Activated naive CD4-positive, alpha-beta T cell treated with anti-CD3 and anti-CD28 coated beads, Interleukin-2, amount 50 U/mL, for 24 hours (primary cell): Measurements from ENCODE around the gene CHCHD4.
"Not testable (repeated sequence)": the region's sequence is repeated elsewhere in the genome, so short reads cannot be mapped to it uniquely, and the experiment has no call there.

Experiments
- H3K27ac Mint-ChIP-seq: one replicate; pipeline ENCODE4 v1.8.0; 2021; ENCODE audit warnings: mild to moderate bottlenecking, mixed read lengths
- H3K27me3 Mint-ChIP-seq: one replicate; pipeline ENCODE4 v1.8.0; 2021; ENCODE audit warnings: mixed read lengths
- H3K36me3 Mint-ChIP-seq: one replicate; pipeline ENCODE4 v1.8.0; 2021; ENCODE audit warnings: mixed read lengths
- H3K4me1 Mint-ChIP-seq: one replicate; pipeline ENCODE4 v1.8.0; 2021; ENCODE audit warnings: mixed read lengths
- H3K4me3 Mint-ChIP-seq: one replicate; pipeline ENCODE4 v1.8.0; 2021; ENCODE audit warnings: mild to moderate bottlenecking, mixed read lengths
- H3K9me3 Mint-ChIP-seq: one replicate; pipeline ENCODE4 v1.8.0; 2021; ENCODE audit warnings: mixed read lengths

The CHCHD4 gene

DNA sequence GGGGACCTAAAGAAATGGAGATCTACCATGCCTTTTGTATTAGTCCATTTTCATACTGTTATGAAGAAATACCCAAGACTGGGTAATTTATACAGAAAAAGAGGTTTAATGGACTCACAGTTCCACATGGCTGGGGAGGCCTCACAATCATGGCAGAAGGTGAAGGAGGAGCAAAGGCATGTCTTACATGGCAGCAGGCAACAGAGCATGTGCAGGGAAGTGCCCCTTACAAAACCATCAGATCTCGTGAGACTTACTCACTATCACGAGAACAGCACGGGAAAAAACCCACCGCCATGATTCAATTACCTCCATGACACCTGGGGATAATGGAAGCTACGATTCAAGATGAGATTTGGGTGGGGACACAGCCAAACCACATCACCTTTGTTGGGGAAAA lies 37.2 kb downstream of the CHCHD4 start:
- not testable (repeated sequence) for H3K36me3 Mint-ChIP-seq, H3K4me3 Mint-ChIP-seq, H3K27me3 Mint-ChIP-seq, H3K4me1 Mint-ChIP-seq, H3K9me3 Mint-ChIP-seq, H3K27ac Mint-ChIP-seq

DNA sequence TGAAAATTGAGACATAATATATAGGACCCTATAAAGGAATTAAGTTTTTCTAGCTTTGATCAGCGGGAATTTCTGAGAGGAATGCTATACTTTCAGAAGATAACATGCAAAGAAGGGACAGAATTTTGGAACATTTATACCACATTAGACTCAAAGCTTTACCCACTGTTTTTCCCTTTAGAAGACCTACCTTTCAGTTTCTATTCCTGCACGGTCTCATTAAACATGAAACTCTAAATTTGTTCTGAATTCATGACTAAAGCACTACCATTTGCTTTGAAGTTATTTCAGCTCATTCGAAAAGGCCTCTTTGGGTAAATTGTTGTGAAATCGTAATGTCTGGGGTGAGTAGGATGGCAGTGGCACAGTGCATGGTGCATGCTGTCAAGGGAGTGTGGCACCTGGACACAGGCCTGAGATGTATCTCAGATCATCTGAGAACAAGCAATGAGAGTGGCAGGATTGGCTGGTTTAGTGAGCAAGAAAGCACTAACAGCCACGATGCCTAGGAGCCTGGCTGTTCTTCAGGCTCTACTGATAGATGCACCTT lies 42.5 kb downstream of the CHCHD4 start:
- H3K36me3 Mint-ChIP-seq: peaks cover 4% of the 10 kb centered on the region
- H3K27me3 Mint-ChIP-seq: peaks cover 2% of the 10 kb centered on the region
- no peak overlapping the region for H3K4me3 Mint-ChIP-seq
- no peak overlapping the region for H3K27ac Mint-ChIP-seq
- peaks cover 9% of the 10 kb centered on the region for H3K4me1 Mint-ChIP-seq
- peaks cover 5% of the 10 kb centered on the region for H3K9me3 Mint-ChIP-seq

DNA sequence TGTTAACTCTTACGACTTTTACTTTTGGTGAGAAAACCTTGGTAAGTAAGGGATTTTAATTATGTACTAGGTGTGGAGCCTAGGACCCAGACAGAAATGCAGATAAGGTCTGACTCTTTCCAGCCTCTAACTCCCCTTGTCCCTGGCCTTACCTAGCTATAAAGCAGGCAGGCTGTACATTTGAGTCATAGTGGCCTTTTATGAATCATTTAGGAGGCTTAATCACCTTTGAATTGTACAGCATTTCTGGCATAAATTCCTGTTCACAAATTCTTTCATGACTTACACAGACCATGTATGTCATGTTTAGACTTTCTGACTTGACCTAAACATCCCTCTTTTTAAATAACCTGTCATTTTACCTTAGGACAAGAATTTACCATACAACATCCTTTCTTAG lies 47.4 kb downstream of the CHCHD4 start:
- Mint-ChIP-seq H3K36me3 (peaks cover 4% of the 10 kb centered on the region), H3K4me3 (no peak overlapping the region), H3K4me1 (peaks cover 7% of the 10 kb centered on the region), H3K27ac (no peak overlapping the region), H3K9me3 (peaks cover 10% of the 10 kb centered on the region), H3K27me3 (no peaks in the 10 kb centered on the region)

DNA sequence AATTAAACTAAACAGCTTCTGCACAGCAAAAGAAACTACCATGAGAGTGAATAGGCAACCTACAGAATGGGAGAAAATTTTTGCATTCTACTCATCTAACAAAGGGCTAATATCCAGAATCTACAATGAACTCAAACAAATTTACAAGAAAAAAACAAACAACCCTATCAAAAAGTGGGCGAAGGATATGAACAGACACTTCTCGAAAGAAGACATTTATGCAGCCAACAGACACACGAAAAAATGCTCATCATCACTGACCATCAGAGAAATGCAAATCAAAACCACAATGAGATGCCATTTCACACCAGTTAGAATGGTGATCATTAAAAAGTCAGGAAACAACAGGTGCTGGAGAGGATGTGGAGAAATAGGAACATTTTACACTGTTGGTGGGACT lies 49.4 kb downstream of the CHCHD4 start:
- not testable (repeated sequence) for H3K27ac Mint-ChIP-seq, H3K9me3 Mint-ChIP-seq, H3K4me3 Mint-ChIP-seq, H3K4me1 Mint-ChIP-seq, H3K36me3 Mint-ChIP-seq, H3K27me3 Mint-ChIP-seq

DNA sequence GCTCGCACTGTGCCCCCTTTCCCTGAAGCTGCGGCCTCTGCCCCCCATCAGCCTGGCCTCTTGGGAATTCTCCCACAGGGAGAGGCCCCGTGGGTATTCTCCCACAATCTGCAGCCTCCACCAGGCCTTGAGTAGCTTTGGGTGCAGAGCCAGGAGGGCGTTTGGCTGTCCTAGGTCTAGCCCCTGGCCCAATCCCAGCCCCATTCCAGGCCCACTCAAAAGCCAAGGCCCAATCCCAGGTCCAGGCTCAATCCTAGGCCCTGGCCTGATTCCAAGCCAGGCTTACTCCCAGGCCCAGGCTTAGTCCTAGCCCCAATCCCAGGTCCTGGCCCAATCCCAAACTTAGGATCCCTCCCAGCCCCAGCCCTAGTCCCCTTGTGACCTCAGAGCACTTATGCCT lies 59.8 kb downstream of the CHCHD4 start:
- no peak overlapping the region for H3K27ac Mint-ChIP-seq
- no peaks in the 10 kb centered on the region for H3K4me1 Mint-ChIP-seq

DNA sequence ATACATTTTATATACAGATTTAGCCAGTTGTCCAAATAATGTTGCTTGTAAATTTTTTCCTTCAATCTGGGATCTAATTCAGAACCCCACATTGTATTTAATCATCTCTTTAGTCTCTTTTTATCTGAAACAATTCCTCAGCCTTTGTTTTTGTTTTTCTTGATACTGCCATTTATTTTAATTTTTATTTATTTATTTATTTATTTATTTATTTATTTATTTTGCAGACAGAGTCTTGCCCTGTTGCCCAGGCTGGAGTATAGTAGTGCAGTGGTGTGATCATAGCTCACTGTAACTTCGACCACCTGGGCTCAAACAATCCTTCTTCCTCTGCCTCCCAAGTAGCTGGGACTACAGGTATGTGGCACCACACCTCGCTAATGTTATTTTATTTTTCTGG lies 61.5 kb downstream of the CHCHD4 start:
- no peak overlapping the region for H3K27ac Mint-ChIP-seq
- no peaks in the 10 kb centered on the region for H3K9me3 Mint-ChIP-seq
- H3K4me3 Mint-ChIP-seq: no peak overlapping the region
- peaks cover 5% of the 10 kb centered on the region for H3K27me3 Mint-ChIP-seq
- H3K36me3 Mint-ChIP-seq: peaks cover 1% of the 10 kb centered on the region
- H3K4me1 Mint-ChIP-seq: no peaks in the 10 kb centered on the region

More for the DNA sequence above, 59.8 kb downstream of the CHCHD4 start:
- Mint-ChIP-seq H3K36me3 (peaks cover 1% of the 10 kb centered on the region), H3K4me3 (no peak overlapping the region), H3K9me3 (no peaks in the 10 kb centered on the region), H3K27me3 (peaks cover 4% of the 10 kb centered on the region)
